GM19043 (cell line): ENCODE measurements around the gene NOTCH4.
"Not testable (repeated sequence)": the region's sequence is repeated elsewhere in the genome, so short reads cannot be mapped to it uniquely, and the experiment has no call there.

Experiments used
- ATAC-seq: cut with Tn5 transposase; IDR thresholded peaks from one replicate; pipeline ENCODE4 v1.9.1; 2021; ENCODE audit warnings: low read depth; ENCODE audit not compliant: unreplicated experiment

Gene NOTCH4

DNA sequence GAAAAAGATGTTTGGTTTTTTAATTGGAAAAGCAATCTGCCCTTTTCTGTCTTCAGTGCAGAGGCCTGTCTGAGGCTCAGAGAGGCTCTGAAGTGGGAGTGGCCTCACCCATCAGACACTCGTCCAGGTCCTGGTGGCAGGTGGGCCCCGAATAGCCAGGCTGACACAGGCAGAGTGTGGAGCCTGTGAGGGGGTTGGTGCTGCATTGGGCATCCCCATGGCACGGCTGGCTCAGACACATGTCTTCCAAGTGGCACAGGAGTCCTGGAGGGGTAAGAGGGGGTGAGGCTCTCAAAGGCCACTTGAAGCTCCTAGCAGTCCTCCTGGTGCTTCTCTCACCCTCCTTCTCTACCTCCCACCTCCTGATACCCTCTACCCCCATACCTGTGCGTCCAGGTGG is 3.8 kb downstream of the NOTCH4 start:
- no peak for ATAC-seq

DNA sequence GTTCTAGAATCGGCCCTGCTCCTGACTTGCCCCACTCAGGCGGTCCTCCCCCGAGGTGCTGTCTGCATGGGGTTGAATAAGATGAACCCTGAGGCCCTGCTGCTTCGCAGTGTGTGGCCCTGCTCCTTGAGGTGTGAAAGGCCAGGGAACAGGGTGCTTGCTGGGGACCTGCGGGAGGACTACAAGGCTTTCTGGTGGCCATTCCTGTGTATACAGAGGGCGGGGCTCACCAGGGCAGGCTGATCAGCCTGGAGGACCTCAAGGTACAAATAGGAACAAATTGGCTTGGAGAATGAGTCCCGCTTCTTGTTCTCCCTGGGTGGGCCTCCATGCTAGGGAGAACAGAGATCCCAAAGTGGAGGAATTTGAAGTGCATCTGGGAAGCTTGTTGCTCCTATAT is 5.7 kb downstream of the NOTCH4 start:
- no peak for ATAC-seq

DNA sequence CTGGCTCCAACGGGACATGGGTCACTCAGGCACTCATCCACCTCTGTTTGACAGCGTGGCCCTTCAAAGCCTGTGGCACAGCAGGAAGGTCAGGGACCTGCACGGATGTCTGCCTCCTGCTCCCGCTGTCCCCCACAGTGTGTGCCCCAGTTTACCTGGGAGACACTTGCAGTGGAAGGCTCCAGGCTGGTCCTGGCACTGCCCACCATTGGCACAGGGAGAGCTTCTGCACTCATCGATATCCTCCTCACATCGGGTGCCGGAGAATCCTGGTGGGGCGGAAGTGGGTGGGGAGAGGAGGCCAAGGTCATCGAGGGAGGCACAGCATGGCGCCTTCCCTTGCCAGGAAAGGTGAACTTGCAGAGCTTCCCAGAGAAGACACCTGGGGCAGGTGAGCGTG is 6.9 kb downstream of the NOTCH4 start:
- no peak for ATAC-seq

DNA sequence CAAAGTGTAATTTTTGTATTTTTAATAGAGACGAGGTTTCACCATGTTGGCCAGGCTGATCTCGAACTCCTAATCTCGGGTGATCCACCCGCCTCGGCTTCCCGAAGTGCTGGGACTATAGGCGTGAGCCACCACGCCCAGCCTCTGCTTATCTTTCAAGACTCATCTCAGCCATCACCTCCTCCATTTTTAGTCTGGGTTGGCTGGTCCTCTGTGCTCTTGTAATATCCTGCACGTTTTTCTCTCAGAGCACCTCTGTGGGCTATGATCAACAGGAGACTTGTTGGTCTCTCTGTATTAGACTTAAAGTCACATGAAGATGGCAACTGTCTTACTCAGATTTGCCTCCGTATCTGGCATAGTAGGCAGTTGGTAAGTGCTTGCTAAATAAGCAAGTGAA is 7.6 kb downstream of the NOTCH4 start:
- ATAC-seq, result no peak

DNA sequence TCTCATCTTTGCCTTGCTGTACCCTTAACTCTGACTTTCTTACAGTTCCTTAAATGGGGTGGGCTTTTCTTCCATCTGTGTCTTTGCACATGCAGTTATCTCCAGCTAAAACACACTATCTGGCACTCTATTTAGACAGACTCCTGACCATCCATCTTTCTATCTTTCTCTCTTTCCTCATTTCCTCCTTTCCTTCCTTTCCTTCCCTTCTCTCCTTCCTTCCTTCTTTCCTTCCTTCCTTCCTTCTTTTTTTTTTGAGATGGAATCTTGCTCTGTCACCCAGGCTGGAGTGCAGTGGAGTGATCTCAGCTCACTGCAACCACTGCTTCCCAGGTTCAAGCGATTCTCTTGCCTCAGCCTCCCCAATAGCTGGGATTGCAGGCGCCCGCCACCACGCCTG is 8.2 kb downstream of the NOTCH4 start:
- ATAC-seq, result no peak

DNA sequence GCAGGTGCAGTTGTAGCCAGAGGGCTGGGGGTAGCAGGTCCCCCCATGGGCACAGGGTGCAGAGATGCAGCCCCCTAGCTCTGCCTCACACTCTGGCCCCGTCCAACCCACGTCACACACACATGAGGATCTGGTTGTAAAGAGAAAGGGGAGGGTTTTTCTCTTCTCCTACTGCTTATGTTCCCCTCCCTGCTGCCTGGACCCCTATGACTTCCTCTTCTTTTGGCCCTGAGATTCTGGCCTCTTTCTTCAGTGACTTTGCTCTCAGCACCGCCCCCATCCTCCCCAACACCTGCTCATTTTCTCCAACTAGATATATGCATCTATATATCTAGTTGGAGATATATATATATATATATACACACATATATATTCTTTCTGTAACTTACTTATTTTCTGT is 9.7 kb downstream of the NOTCH4 start:
- ATAC-seq, result no peak

DNA sequence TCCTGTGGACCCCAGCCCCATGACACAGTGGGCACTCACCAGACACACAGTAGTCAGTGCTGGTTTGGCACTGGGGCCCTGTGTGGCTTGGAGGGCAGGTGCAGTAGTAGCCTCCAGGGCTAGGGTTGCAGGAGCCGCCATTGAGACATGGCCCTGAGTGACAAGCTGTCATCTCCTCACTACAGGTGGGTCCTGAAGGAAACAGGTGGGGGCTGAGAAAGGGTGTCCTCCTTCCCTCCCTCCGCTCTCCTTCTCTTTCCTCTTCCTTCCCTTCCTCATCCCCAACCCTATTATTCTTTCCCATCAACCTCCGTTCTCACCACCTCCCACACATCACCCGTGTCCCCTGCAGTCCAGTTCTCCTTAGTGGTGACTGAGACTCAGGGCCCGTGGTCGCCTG is 10.2 kb downstream of the NOTCH4 start:
- no peak for ATAC-seq

DNA sequence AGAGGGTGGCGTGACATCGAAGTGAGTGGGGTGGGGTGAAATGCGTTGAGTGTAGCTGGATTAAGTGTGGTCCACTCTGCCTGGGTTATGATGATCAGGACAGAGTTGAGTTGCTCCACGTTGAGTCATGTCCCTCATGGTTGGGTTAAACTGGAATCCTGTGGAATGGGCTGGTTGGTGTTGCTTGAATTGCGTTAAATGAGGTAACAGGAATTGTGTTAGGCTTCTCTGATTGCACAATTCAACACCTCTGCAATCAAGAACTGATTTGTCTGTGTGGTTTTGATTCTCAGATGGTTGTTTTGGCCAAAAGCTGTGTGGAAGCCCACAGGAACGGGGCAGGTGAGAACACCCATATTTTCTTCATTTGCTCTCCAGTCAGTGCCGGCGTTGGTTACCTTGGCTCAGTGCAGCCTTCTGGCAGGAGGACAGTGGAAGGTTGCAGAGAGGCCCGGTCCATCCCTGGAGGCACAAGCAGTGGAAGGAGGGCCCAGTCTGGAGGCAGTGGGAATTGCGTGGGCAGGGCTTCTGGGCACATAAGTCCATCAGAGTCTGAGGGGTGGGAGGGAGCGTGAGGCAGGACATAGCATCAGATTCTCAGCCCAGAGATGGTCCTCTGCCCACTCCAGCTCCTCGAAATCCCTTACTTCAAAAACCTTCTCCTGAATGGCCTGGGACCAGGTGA is 11.6 kb downstream of the NOTCH4 start:
- ATAC-seq, result no peak

DNA sequence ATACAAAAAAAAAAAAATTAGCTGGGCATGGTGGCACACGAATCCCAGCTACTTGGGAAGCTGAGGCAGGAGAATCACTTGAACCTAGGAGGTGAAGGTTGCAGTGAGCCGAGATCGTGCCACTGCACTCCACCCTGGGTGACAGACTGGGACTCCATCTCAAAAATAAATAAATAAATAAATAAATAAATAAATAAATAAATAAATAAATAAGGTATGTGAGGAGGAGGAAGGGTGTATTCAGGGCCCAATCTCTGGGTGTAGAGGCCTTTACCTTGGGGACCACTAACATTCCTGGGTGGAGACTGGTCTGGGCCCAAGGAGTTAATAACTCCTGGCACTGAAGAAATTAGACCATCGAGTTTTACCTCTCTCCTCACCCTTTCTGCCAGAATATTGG is 12.4 kb downstream of the NOTCH4 start:
- ATAC-seq, result not testable (repeated sequence)

DNA sequence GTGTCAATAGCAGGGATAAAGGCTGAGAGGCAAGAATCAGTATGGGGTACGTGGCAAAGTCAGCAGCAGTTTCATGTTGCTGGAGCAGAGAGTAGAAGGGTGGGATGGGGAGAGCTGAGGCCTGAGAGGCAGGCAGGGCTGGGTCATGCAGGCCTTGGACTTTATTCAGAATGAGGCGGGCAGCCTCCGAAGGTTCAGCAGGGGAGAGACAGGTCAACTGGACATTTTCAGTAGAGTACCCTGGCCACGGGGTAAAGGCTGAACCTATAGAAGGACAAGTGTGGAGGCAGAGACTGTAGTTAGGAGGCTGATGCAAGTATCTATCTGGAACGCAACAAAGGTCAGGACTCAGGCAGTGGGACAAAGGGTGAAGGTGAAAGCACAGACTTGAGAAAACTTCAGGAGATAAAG is 13.7 kb downstream of the NOTCH4 start:
- no peak for ATAC-seq

DNA sequence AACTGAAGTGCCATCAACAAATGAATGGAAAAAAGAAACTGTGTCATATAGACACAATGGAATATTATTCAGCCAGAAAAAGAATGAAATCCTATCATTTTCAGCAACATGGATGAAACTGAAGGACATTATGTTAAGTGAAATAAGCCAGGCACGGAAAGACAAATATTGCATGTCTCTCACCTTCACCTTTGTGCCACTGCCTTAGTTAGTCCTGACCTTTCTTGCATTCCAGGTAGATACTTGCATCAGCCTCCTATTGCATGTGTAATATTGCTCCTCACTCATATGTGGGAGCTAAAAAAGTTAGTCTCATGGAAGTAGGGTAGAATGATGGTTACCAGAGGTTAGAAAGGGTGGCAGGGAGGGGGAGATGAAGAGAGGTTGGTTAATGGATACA is 14.9 kb downstream of the NOTCH4 start:
- no peak for ATAC-seq

DNA sequence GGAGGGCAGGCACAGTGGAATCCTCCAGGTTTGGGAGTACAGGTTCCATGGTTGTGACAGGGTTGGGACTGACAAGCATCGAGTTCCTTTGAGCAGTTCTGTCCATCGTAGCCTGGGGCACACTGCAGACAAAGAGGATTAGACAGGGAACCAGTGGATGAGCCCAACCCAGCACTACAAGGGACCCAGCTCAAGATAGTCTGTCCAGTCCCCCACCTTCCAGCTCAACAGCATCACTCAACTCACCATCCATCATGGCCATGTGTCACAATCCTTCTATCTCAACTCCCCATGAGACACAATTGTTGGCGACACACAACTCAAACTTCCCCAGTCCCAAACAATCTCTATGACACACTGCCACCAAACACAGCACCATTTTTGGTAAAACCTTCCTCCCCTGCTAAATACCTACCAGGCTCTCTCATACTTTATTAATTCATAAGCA is 19.6 kb downstream of the NOTCH4 start:
- ATAC-seq, result no peak

DNA sequence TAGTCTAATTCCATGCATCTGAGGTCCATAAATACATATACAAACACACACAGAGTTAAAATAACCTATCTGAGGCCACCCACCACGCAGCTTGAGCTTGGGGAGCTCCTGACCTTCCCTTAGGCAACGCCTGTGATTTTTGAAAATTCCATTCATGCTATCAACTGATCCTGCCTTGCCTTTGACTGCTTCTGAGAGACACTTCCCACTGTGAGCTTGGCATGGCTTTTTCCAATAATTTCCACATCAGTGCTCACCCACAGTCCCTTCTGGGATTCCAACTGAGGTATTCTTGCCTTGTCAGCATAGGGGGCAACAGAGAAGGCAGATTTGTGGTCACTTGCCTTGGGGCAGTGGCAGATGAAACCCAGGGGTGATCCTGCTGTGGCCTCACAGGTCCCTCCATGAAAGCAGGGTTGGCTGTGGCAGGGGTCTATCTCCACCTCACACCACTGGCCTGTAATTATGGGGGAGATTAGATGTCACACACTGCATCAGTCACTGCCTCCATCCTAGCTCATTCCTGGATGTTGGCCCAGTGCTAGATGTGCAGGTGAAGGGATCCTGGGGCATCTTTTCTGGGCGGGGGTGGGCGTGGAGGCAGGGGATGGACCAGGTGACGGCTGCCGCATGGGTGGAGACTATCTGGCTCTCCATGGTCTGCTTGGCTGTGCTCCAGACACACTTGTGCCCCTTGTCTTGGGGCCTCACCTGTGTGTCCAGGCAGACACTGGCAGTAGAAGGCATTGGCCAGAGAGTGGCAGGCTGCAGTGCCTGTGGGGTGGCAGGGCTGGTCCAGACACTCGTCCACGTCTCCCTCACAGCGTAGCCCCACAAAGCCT is 20.2 kb downstream of the NOTCH4 start:
- ATAC-seq, result no peak

DNA sequence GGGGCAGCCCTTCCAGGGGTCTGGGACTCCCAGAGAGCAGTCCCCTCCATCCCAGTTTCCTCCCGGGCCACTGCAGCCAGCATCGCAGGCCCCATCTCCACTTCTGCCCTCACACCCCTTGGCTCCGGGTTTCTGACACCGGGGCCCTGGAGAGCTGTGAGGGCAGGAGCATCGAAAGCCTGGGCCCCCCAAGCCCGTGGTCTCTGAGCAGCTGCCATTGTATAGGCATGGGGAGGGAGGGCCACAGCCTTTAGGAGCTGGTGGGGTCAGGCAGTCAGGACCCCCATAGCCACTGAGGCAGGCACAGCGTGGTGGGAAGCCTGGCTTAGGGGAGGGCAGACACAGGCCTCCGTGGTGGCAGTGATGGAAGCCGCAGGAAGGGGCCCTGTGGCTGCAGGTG is 21.7 kb downstream of the NOTCH4 start:
- no peak for ATAC-seq

DNA sequence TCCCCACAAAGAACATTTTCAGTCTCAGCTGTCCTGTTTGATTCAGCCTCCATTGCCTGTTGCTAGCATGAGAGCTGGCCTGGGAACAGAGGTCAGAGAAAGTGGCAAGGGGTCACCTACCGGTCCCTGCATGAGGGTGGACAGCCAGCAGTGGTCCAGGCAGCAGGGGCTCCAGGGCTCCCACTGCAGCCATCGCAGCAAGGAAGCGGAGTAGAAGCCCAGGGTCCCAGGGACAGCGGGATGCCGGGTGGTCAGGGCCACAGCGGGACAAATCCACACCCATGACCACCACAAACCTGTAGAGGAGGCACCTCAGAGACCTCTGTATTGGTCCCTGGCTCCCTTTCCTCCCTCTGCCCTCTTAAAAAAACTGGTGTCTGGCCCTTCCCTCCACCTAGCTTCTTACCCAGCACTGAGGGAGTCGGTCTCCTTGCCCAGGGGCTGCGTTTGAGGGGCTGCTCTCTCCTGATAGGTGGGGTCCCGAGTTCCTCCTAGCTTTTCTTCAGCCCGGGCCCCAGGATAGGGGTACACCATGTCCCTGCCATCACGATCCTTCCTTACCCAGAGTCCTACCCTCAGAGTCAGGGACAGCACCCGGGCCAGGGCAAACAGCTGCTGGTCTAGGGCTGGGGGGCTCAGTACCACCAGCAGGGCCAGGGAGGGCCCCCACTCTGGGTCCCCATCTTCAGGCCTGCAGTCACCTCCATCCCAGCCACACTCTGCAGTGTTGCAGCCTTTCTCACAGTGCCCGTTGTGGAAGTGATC is 23.0 kb downstream of the NOTCH4 start:
- ATAC-seq, result no peak

DNA sequence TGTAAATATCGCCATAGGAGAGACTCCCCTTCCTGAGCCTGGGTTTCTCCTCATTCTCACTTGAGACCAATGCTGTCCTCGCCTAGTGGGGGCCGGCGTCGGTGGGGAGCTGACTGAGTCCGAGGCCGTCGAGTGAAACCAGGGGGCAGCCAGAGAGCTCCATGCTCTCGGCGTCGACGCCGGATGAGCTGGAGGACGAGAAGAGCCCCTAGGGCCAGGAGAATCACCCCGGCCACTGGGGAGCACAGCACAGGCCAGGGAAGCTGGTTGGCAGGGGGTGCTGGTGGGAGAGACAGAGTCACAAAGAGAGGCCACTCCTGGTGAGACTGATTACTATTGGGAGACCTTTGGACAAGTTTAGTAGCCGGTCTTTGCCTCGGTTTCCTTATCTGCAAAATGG is 25.0 kb downstream of the NOTCH4 start:
- ATAC-seq, result no peak

DNA sequence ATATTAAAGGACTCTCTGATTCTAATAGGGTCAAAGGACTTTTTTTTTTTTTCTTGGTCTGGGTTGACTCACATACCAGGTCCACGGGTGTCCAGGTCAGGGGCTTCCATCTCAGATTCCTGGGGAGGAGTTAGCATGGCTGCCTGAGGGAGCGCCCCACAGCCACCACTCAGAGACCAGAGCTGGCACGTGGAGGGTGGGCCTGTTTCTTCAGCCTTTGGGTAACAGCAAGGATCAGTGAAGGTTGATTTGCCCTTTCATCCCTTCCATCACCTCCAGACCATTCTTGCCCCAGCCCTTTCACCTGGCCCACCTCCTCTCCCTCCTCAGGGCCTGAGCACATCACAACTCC is 25.5 kb downstream of the NOTCH4 start:
- no peak for ATAC-seq

DNA sequence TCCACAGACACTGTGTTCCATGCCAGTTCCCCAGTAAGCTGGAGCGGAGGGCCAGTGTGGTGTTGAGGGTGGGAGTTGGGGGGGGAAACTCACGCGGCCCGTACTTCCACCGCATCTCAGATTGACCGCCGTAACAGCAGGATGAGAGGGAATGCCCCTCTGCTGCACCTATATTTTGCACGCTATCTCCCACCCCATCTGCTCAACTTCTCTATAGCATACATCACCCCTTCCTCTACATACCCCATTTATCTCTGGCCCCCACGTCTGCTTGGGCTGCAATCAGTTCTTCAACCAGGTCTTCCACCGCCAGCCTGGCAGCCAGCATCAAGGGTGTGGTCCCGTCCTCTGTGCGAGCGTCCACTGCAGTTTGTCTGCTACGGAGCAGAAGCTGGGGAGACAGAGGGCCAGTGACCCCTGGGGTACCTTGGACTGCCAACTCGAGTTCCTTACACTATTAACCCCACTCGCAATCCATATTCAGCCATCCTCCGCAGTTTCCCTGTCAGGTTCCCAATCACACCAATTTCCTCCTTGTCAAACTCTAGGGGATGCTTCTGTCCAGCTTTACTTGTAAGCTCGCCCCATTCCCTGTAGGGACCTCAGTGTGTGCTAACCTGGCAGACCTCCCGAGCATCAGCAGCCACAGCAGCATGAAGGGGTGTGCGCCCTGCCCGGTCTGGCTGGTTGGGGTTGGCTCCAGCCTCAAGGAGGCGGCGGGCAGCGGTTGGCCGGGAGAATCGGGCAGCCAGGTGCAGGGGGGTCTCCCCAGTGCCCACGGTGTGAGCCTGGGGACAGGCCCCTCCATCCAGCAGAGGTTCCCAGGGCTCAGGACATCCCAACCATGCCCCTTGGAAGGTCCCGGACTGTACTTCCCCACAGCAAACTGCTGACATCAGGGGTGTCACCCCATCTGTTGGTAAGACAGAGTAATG is 26.9 kb downstream of the NOTCH4 start:
- ATAC-seq, result no peak

DNA sequence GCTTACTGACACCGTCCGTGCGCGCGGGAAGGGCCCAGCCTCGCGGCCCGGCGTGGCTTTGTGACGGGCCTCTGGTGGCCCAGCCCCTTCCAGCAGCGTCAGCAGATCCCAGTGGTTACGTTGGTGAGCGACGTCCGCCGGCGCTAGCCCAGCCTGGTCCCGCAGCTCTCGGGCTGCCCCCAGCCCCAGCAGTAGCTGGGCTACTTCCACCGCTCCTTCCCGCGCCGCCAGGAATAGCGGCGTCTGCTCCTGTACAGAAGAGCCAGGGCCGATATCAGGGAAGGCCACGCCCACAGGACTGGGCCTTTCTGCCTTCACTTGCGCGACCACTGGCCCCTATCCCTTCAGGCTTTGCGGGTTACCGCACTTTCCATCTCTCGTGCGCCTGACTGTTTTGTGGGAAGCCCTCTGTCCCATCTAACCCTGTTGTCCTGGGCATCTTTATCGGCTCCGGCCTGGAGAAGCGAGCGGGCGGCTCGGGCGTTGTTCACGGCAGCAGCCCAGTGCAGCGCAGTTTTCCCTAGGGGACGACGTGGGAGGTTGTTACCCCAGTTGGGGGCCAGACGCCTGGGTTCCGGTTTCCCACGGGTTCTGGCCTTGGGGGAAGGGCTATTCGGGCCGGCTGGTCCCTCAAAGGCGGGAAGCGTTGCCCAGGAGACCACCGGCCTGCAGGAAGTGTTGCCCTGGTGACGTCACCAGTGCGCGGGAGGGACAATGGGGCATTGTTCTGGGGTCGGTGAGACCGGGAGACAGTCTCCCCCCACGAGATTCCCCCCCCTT is 27.8 kb downstream of the NOTCH4 start:
- ATAC-seq, result peak; percentile 69

DNA sequence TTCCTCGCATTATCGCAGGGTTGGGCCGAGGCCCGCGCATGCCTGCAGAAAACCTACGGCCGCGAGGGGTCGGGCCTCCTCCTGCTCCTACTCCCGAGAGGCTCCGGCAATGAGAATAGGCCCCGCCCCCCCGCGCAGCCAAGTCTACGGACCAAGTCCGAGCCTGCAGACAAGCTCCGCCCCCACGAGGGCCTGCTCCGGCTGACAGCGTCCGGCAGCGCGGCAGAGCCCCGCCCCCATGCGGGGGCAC is 28.3 kb downstream of the NOTCH4 start:
- ATAC-seq, result no peak
